Osteoblast (primary cell): ENCODE results near the gene CD151. TPM values are rescaled to one million over a fixed set of nuclear protein-coding genes. Genes with fewer than 3 reads are reported as not detected.

ENCODE experiments used
- DNase-seq: peaks from one replicate; pipeline ENCODE4 v3.0.0; 2011; ENCODE audit warnings: low spot score, mixed read lengths; ENCODE audit not compliant: insufficient read length; ENCODE audit errors: missing footprints
- H2AFZ ChIP-seq: 2 replicates; pipeline ENCODE4 v1.6.0; 2011; ENCODE audit warnings: mild to moderate bottlenecking, low read length
- H3K27ac ChIP-seq: 2 replicates; pipeline ENCODE4 v1.5.1; 2011; ENCODE audit warnings: mild to moderate bottlenecking, low read depth, low read length, moderate library complexity
- H3K27me3 ChIP-seq: 2 replicates; pipeline ENCODE4 v1.6.0; 2012; ENCODE audit warnings: mild to moderate bottlenecking, control low read depth, inconsistent platforms, low read length, moderate library complexity; ENCODE audit not compliant: insufficient read depth
- H3K36me3 ChIP-seq: 2 replicates; pipeline ENCODE4 v1.5.1; 2011; ENCODE audit warnings: mild to moderate bottlenecking, low read length, control low read depth, moderate library complexity; ENCODE audit not compliant: insufficient read depth
- H3K4me1 ChIP-seq: 2 replicates; pipeline ENCODE4 v1.5.1; 2011; ENCODE audit warnings: mild to moderate bottlenecking, low read length, control low read depth, moderate library complexity; ENCODE audit not compliant: insufficient read depth
- H3K4me2 ChIP-seq: 2 replicates; pipeline ENCODE4 v1.6.0; 2011; ENCODE audit warnings: mild to moderate bottlenecking, low read length; ENCODE audit not compliant: insufficient read depth
- H3K4me3 ChIP-seq: fragments of 200-600 bp; sonication (generic); 3 replicates; pipeline ENCODE4 v1.5.1; 2012; ENCODE audit warnings: mild to moderate bottlenecking, low read length, inconsistent platforms; ENCODE audit not compliant: insufficient read depth
- H3K79me2 ChIP-seq: 2 replicates; pipeline ENCODE4 v1.6.0; 2012; ENCODE audit warnings: mild to moderate bottlenecking, low read length, control low read depth, inconsistent platforms; ENCODE audit not compliant: insufficient read depth
- H3K9me3 ChIP-seq: 2 replicates; pipeline ENCODE4 v1.5.1; 2011; ENCODE audit warnings: low read depth, low read length, control low read depth
- H4K20me1 ChIP-seq: 2 replicates; pipeline ENCODE4 v1.6.0; 2012; ENCODE audit warnings: mild to moderate bottlenecking, low read length, control low read depth; ENCODE audit not compliant: insufficient read depth
- total RNA-seq: library from RNA; depleted of rRNA; stranded (reverse); fragments of >200 nt; gene quantifications from 2 replicates; pipeline ENCODE4 v1.2.3, GENCODE V29; 2012
- TF ChIP-seq, protein P1 (sequence below): IDR thresholded peaks from 2 replicates; pipeline ENCODE4 v1.5.1; 2011; ENCODE audit warnings: mild to moderate bottlenecking, low read depth, low read length, moderate library complexity; ENCODE audit errors: extremely low read depth

Gene CD151
- total RNA-seq, 1 donor = 416 TPM

DNA sequence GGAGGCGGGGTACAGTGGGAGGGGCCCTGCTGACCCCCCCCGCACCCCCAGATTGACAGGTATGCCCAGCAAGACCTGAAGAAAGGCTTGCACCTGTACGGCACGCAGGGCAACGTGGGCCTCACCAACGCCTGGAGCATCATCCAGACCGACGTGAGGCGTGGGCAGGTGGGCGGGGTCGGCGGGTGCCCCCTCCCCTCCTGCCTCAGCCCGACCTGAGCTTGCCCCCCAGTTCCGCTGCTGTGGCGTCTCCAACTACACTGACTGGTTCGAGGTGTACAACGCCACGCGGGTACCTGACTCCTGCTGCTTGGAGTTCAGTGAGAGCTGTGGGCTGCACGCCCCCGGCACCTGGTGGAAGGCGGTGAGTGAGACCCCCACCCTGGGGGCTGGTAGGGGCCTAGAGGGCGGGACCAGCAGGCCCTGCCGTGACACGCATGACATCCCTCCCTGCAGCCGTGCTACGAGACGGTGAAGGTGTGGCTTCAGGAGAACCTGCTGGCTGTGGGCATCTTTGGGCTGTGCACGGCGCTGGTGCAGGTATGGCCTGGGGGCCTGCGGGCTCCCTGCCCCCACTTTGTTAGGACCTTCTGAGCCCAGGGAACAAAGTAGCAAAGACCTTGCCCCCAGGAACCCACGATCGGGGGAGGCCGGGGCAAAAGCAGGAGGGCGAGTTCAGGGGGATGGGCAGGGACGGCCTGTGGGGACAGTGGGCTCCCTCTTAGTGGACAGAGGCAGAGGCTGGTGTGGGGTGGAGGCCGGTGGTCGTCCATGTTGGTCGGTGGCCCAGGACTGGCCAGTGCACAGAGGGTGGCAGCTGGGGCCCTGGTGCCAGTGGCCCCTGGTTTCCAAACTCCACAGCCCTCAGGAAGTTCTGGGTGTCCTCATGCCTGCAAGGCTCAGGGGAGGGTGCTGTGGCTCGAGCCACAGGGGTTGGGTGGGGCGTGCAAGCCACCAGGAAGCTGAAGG is 33.0 kb downstream of the CD151 start:
- TF ChIP-seq, protein P1, sequence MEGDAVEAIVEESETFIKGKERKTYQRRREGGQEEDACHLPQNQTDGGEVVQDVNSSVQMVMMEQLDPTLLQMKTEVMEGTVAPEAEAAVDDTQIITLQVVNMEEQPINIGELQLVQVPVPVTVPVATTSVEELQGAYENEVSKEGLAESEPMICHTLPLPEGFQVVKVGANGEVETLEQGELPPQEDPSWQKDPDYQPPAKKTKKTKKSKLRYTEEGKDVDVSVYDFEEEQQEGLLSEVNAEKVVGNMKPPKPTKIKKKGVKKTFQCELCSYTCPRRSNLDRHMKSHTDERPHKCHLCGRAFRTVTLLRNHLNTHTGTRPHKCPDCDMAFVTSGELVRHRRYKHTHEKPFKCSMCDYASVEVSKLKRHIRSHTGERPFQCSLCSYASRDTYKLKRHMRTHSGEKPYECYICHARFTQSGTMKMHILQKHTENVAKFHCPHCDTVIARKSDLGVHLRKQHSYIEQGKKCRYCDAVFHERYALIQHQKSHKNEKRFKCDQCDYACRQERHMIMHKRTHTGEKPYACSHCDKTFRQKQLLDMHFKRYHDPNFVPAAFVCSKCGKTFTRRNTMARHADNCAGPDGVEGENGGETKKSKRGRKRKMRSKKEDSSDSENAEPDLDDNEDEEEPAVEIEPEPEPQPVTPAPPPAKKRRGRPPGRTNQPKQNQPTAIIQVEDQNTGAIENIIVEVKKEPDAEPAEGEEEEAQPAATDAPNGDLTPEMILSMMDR = no peak
- no peak overlapping the region for H3K27ac ChIP-seq
- H3K4me1 ChIP-seq = no peaks in the 10 kb centered on the region
- no peak overlapping the region for H3K4me3 ChIP-seq
- H2AFZ ChIP-seq = no peak overlapping the region
- H3K36me3 ChIP-seq = peaks cover 15% of the 10 kb centered on the region
- no peaks in the 10 kb centered on the region for H3K9me3 ChIP-seq
- H3K4me2 ChIP-seq = no peak overlapping the region
- no peak for DNase-seq
- no peaks in the 10 kb centered on the region for H3K27me3 ChIP-seq
- H4K20me1 ChIP-seq = peaks cover 31% of the 10 kb centered on the region
- peaks cover 14% of the 10 kb centered on the region for H3K79me2 ChIP-seq

DNA sequence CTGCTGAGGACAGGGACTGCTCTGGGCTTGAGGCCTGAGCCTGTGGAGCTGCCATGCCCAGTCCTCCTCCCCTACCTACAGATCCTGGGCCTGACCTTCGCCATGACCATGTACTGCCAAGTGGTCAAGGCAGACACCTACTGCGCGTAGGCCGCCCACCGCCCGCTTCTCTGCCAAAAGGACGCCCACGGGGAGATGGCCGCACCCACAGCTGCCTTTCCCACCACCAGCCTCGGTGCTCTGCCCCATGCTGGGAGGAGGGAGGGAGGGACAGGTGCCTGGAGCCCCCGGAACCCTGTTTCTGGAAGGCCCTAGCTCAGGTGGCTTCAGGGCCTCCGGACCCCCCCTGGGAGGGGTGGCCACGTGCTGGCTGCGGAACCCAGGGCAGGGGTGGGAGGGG is 33.7 kb downstream of the CD151 start:
- H4K20me1 ChIP-seq = peaks cover 31% of the 10 kb centered on the region
- no peak overlapping the region for H3K27ac ChIP-seq
- no peak overlapping the region for H3K4me3 ChIP-seq
- H3K36me3 ChIP-seq = peaks cover 15% of the 10 kb centered on the region
- H3K9me3 ChIP-seq = no peaks in the 10 kb centered on the region
- no peaks in the 10 kb centered on the region for H3K4me1 ChIP-seq
- no peak overlapping the region for H2AFZ ChIP-seq
- peaks cover 11% of the 10 kb centered on the region for H3K79me2 ChIP-seq
- DNase-seq = no peak
- no peak overlapping the region for H3K4me2 ChIP-seq
- no peaks in the 10 kb centered on the region for H3K27me3 ChIP-seq
- TF ChIP-seq, protein P1 = no peak

DNA sequence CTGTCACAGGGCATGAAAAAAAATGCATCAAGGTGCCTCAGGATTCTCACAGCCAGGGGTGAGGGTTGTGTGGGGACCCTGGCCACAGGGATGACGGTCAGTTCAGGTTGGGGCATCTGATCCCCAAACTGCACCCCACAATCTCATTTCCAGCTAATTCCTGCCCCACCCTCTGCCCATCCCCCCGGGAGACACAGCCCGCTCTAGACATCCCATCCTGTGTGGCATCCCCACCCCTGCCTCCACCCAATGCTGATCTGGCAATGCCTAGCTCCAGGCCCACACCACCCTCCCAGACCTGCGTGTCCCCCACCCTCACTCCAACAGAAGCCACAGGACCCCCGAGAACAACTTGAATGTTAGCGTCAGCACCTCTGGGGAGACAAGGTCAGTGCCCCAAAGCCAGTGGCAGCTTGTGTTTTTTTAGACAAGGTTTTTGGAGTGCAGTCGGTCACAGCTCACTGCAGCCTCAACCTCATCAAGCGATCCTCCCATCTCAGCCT is 35.2 kb downstream of the CD151 start:
- Histone ChIP-seq H3K79me2 (no peaks in the 10 kb centered on the region), H3K27ac (no peak overlapping the region), H2AFZ (no peak overlapping the region), H3K4me2 (no peak overlapping the region), H3K27me3 (no peaks in the 10 kb centered on the region), H3K9me3 (no peaks in the 10 kb centered on the region), H3K36me3 (peaks cover 15% of the 10 kb centered on the region), H3K4me3 (no peak overlapping the region), H3K4me1 (peaks cover 2% of the 10 kb centered on the region), H4K20me1 (peaks cover 26% of the 10 kb centered on the region)
- TF ChIP-seq, protein P1 = no peak
- no peak for DNase-seq

DNA sequence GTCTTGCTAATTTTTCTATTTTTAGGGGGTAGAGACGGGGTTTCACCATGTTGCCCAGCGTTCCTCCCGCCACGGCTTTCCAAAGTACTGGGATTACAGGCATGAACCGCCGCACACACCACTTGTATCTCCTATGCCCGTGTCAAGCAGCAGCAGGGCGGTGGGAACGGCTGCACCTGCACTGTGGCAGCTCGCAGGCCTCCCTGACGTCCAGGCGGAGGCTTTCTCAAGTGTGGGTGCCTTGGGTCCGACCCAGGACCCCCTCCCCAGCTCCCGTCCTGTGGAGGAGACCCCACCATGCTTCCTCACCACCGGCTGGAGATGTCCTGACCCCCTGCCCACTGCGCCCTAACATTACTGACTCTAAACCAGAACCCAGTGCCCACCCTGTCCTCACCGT is 35.6 kb downstream of the CD151 start:
- Histone ChIP-seq H2AFZ (no peak overlapping the region), H3K4me1 (peaks cover 2% of the 10 kb centered on the region), H3K36me3 (peaks cover 15% of the 10 kb centered on the region), H3K27me3 (no peaks in the 10 kb centered on the region), H3K9me3 (no peaks in the 10 kb centered on the region), H3K4me2 (no peak overlapping the region), H3K27ac (no peak overlapping the region), H3K4me3 (no peak overlapping the region), H4K20me1 (peaks cover 26% of the 10 kb centered on the region), H3K79me2 (no peaks in the 10 kb centered on the region)
- TF ChIP-seq, protein P1 = no peak
- no peak for DNase-seq
